ENCODE measurements around the gene LGR6.
A peak's percentile ranks its signal among the peaks of the same experiment; 100 is the strongest.

LGR6 gene

GRCh38 chr1:202306535-202307345 lies 113.1 kb downstream of the LGR6 start:
- H3K4me3 ChIP-seq (ENCODE audit: low read depth, low read length), result no peak overlapping the region
- DNase-seq (ENCODE audit: low read depth), result no peak
- TF ChIP-seq MYC (IDR thresholded peaks at IDR 0.05; ENCODE audit: low read depth, low read length) (no peak), MAX (IDR thresholded peaks at IDR 0.05; ENCODE audit: low read depth, low read length) (no peak), POLR2A (IDR thresholded peaks at IDR 0.05; ENCODE audit: extremely low read depth, insufficient read length) (no peak), CTCF (IDR thresholded peaks at IDR 0.05; ENCODE audit: low read depth, low read length) (no peak)

GRCh38 chr1:202310071-202310725 lies 116.6 kb downstream of the LGR6 start:
- TF ChIP-seq CTCF (IDR thresholded peaks at IDR 0.05; ENCODE audit: low read depth, low read length), result no peak
- TF ChIP-seq MAX (IDR thresholded peaks at IDR 0.05; ENCODE audit: low read depth, low read length), result no peak
- TF ChIP-seq POLR2A (IDR thresholded peaks at IDR 0.05; ENCODE audit: extremely low read depth, insufficient read length), result no peak
- no peak for TF ChIP-seq MYC (IDR thresholded peaks at IDR 0.05; ENCODE audit: low read depth, low read length)
- DNase-seq (ENCODE audit: low read depth), result no peak
- H3K4me3 ChIP-seq (ENCODE audit: low read depth, low read length), result no peak overlapping the region

- TF ChIP-seq MAX (IDR thresholded peaks at IDR 0.05; ENCODE audit: low read depth, low read length) (no peak), POLR2A (IDR thresholded peaks at IDR 0.05; ENCODE audit: extremely low read depth, insufficient read length) (no peak), CTCF (IDR thresholded peaks at IDR 0.05; ENCODE audit: low read depth, low read length) (no peak), MYC (IDR thresholded peaks at IDR 0.05; ENCODE audit: low read depth, low read length) (no peak)
- no peak overlapping the region for H3K4me3 ChIP-seq (ENCODE audit: low read depth, low read length)
- no peak for DNase-seq (ENCODE audit: low read depth)
Observed at GRCh38 chr1:202310746-202311145, 117.1 kb downstream of the LGR6 start.

- TF ChIP-seq POLR2A (IDR thresholded peaks at IDR 0.05; ENCODE audit: extremely low read depth, insufficient read length), result no peak
- no peak for TF ChIP-seq MYC (IDR thresholded peaks at IDR 0.05; ENCODE audit: low read depth, low read length)
- no peak for TF ChIP-seq MAX (IDR thresholded peaks at IDR 0.05; ENCODE audit: low read depth, low read length)
- TF ChIP-seq CTCF (IDR thresholded peaks at IDR 0.05; ENCODE audit: low read depth, low read length), result no peak
- H3K4me3 ChIP-seq (ENCODE audit: low read depth, low read length), result no peak overlapping the region
- no peak for DNase-seq (ENCODE audit: low read depth)
Observed at GRCh38 chr1:202311875-202312635, 118.5 kb downstream of the LGR6 start.

GRCh38 chr1:202315576-202316168 lies 122.1 kb downstream of the LGR6 start:
- DNase-seq (ENCODE audit: low read depth), result peak; percentile 70
- H3K4me3 ChIP-seq (ENCODE audit: low read depth, low read length), result no peak overlapping the region
- peak; percentile 95 for TF ChIP-seq CTCF (IDR thresholded peaks at IDR 0.05; ENCODE audit: low read depth, low read length)
- TF ChIP-seq MYC (IDR thresholded peaks at IDR 0.05; ENCODE audit: low read depth, low read length), result no peak
- no peak; the same call in 1 of the 2 replicates for TF ChIP-seq MAX (IDR thresholded peaks at IDR 0.05; ENCODE audit: low read depth, low read length)

Data from NB4 (cell line).